GM21367 (cell line): ENCODE measurements around the gene ANKRD62.

Experiments
- ATAC-seq: cut with Tn5 transposase; IDR thresholded peaks from one replicate; pipeline ENCODE4 v1.9.1; 2021; ENCODE audit not compliant: unreplicated experiment

The ANKRD62 gene

GRCh38 chr18:12093520-12094257 is at the start of gene ANKRD62:
Gene ANKRD62, plus strand, starts transcription at chr18:12093843. Its CDS starts 175 bp downstream, at chr18:12094018.
- no peak for ATAC-seq

DNA sequence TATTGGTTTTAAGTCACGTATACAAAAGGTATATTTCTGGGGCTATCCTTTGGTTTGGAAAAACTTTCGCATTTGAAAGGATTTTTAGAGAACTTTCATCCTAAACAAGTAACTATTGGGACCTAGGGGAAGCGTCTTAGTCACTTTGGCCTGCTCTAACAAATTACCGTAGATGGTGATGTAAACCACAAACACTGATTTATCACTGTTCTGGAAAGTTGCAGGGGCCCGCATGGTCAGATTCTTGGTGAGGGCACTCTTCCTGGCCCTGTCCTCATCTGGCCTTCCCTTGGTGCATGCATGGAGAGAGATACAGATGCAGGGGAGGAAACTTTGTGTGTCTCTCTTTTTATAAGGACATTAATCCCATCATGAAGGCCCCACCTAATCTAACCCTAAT is 49.1 kb upstream of the ANKRD62 start:
- no peak for ATAC-seq

DNA sequence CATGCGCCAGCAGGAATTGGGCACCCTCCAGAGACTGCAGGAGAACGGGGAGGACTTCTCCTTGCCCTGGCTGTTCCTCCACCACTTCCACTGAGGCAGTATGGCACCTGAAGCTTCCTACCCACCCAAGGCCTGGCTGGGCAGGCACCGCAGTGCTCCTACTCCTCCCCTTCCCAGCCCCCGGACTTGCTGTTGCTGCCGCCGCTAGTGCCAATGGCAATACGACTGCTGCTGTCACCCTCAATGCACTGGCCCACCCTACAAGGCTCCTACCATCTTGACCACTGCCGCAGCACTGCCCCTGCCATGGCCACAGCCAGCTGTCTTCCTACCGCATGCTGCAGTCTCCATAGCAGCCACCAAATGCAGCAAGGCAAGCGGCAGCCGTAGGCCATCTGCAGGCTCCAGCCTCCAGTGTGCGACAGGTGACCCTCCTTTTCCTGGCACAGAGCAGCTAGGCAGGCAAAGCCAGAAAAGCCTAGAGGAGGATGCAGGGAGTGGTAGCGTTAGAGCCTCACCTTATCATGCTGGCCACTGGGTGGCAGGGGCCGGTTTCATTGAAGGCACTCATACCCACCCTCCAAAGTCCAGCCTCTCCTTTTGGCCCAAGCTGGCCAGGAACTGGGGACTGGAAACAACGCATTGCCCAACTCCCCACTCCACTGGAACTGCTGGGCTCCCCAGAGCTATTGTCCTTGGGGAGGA is 47.4 kb upstream of the ANKRD62 start:
- no peak for ATAC-seq

DNA sequence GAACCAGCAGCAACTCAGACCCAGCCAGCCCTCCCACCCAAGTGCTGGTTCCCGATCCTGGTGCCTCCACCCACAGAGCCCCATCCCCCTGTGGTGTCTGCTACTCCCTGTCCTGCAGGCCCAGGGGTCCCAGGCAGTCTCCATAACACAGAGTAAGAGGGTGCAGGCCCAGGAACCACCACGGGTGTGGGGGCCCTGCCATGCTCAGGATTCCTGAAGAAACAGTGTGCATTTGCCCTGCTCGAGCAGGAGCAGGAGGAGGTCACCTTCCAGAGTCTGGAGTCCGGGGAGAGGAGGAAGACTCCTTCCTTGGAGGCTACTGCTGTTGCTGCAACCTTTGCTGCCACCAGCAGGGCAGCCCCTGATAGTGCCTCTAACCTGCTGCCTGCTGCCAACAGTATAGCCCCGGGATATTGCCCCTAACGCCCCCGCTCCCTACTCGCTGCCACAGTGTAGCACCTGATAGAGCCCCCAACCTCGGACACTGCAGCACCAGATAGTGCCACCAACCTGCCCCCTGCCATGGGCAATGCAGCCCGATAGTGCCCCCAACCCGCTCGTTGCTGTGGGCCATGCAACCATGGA is 46.8 kb upstream of the ANKRD62 start:
- no peak for ATAC-seq

DNA sequence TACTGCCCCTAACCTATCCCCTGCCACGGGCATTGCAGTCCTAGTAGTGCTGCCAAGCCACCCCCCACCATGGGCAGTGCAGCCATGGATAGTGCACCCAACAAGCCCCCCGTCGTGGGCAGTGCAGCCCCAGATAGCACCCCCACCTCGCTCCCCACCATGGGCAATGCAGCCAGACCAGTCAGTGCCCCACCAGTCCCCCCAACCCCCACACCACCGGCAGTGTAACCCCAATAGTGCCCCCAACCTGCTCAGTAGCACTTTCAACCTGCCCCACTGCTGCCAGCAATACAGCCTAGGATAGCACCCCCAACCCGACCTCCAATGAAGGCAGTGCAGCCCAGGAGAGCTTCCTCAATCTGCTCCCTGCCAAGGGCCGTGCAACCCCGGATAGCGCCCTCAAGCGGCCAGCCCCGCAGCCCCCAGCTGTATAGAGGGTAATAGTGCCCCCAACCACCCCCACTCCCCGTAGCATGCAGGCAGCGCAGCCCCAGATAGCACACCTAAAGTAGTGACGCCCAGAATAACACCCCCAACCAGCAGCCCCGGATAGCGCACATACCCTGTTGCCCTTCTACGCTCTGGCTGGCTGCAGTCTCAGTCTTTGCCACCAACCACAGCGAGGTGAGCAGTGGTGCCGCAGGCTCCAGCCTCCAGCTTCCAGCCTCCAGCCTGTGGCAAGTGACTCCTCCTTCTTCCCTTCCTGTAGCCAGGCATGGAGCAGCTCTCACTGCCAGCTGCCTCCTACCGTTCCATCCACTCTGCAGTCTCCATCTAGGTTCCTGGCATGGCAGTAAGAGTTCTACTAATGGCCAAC is 45.4 kb upstream of the ANKRD62 start:
- no peak for ATAC-seq

DNA sequence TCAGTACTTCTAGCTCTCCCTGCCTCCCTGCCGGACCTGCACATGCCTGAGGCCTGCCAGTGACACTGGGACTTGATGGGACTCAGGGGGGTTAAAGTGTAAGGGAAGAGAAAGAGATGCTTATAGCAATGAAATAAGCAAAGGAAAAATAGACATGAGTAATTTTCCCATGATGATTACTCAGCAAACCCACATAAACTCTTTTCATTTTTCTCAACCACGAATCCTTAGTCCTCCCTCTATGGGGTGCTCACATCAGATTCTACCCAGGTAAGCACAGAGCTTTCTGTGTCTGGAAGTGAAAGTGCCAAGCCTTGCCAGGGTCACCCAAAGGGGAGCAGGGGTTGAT is 44.8 kb upstream of the ANKRD62 start:
- ATAC-seq: no peak

DNA sequence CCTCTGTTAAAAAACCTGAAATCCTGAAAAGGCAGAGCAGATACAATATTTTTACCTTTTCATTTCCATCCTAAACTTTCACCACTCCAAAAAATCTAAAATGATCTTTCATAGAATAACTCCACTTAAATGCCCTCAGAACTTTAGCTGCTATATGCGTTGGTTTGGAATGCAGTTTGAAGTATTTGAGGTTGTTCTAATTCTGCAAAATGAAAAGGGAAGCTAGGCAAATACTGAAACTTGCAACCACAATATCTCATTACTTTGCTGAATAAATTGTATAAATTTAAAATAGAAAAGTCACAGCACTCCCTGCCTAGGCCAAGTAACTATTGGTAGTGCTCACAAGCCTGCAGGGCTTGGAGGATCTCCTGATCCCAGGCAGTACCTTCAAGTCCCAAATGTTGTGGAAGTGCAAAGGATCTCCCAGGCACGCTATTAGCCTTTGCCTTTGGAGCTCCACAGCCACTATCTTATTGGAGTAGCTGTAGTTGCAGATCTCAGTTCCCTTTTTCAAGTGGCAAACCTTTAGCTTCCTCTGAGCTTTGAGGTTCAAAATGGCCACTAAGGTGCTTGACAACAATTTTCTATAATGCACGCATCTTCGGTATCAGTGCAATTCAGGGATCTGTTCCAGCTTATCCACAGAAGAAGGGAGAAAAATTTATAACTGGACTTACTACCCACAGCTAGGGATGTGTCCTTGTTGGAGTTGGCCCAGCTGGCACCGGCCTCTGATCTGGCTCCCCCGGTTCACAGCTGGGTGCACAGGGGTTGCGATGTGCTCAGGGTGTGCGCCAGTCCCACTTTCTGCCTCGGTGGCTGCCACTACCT is 43.4 kb upstream of the ANKRD62 start:
- peak; percentile 81 for ATAC-seq

DNA sequence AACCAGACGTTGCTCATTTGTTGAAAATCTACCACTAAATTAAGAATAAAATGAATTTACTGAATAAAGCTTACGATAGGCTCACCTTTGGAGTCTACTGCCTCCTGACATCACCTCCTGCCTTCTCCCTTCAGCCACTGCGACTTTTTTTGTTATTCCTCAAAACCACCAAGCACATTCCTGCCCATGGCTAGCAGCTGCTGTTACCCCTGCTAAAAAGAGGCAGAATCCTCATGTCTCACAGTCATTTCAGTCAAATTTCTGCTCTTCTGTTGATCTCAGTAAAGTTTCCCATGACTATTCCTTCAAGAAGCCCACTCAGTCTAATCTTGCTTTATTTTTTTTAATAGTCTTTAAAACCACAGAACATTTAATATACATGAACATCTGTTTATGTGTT is 40.8 kb upstream of the ANKRD62 start:
- ATAC-seq: no peak

- ATAC-seq: no peak
Measured at GRCh38 chr18:12053289-12053688, 40.4 kb upstream of the ANKRD62 start.

GRCh38 chr18:12056034-12056883 is 37.4 kb upstream of the ANKRD62 start:
- ATAC-seq: no peak

DNA sequence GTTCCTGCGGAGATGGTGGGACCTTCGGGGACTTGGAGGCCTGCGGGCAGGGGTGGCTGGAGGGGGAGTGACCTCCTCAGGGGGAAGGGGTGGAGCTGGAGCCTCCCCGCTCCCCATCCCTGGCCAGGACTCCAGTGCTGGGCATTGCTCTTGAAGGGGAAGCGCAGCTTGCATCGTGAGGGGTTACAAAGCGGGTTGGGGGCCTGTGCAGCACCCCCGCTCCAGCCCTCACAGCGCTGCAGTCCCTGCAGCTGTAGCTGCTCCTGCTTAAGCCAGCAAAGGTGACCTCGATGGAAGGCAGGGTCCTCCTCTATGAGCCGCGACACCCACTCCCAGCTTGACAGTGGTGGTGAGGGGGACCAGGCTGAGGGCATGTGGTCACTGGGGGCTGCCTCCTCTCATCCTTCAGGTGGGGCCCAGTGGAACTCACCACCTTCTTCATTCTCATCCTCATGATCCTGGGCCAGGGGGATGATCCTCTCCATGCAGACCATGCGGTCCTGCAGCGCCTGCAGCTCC is 36.7 kb upstream of the ANKRD62 start:
- no peak for ATAC-seq

DNA sequence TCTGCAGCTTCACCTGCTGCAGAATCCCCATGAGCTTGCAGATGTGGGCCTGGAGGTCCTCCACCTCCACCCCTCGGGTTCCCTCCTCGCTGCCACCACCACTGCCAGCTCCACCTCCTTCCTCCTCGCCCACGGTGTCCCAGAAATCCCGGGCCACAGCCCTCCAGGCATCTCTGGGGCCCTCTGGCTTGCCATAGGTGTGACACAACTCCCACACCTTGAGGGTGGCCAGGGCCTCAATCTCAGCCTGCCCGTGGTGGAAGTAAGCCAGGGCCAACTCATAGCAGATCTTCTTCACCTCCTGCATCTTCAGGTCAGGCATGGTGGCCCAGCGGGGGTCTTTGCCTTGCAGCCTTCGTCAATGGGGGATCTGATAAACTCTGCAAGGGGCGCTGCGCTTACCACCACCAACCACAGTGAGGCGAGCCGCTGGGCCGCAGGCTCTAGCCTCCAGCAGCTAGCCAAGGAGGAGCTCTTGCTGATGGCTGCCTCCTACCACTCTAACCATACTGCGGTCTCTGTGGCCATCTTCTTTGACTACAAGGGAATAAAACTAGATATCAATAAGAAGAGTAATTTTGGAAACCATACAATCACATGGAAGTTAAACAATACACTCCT is 36.1 kb upstream of the ANKRD62 start:
- no peak for ATAC-seq

DNA sequence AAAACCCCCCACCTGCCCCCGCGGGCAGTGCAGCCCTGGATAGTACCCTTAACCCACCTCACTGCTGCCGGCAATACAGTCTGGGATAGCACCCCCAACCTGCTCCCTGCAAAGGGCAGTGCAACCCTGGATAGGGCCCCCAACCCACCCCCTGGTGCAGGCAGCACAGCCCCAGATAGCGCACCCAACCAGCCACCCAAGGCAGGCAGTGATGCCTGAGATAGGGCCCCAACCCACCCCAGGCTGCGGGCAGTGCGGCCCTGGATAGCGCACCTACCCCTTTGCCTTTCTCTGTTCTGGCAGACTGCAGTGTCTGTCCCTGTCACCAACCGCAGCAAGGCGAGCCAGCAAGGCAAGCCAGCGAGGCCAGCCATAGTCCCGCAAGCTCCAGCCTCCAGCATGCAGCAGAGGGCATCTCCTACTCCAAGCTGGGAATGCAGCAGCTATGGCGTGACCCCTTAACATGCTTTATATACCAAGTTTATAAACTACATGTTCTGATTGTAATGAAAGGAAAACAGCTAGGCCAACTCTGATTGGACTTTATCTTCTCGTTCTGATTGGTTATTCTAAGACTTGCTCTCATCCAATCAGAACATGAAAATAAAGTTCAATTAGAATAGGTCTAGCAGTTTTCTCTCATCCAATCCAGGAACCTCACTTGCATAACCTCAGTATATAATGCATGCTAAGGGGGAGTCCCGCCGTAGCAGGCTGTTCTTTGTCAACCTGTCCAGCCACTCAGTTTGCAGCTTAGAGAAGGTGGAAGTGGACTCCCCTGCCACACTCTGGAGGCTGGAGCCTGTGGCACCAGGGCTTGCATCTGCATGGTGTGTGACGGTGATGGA is 34.1 kb upstream of the ANKRD62 start:
- ATAC-seq: no peak

GRCh38 chr18:12060182-12060870 is 33.3 kb upstream of the ANKRD62 start:
- no peak for ATAC-seq

DNA sequence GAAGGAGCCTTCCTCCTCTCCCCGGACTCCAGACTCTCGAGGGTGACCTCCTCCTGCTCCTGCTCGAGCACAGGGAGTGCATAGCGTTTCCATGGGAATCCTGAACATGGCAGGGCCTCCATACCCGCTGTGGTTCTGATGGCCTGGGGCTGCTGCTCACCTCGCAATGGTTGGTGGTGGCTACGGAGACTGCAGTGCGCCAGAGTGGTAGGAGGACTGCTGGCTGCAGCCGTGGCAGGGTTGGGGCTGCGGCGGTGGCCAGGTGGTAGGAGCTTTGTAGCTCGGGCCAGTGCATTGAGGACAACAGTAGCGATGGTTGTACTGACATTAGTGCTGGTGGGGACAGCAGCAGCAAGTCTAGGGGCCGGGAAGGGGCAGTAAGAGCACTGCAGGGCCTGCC is 32.0 kb upstream of the ANKRD62 start:
- ATAC-seq: no peak

DNA sequence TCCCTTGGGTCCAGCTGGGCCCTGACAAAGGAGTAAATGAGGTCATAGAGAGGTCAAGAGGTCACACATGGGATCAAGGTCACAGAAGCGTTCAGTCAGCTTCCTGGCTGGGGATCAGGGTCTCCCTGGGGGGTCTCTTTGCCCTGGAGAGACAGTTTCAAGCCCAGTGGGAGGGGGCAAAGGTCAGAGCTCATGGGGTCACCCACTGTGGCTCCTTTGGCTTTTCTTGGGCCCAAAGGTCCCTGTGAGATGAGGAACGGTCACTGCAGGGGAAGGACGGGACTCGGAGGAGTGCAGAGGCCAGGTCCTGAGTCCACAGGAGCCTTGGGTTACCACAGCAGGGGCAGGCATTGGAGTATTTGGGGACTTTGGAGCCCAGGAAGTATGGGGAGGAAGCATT is 30.7 kb upstream of the ANKRD62 start:
- ATAC-seq: no peak

- ATAC-seq: no peak
Measured at GRCh38 chr18:12064086-12064763, 29.4 kb upstream of the ANKRD62 start.
